ENCODE measurements around the gene WWC2. TPM values are rescaled to one million over a fixed set of nuclear protein-coding genes. Genes with fewer than 3 reads are reported as not detected.
A peak's percentile ranks its signal among the peaks of the same experiment; 100 is the strongest.

The WWC2 gene
- total RNA-seq, 1 experiment from 2014 or later, result 80.3 TPM

- no TSS peak for BruUV-seq (replicated peaks)
- intact Hi-C loops (cut with micrococcal nuclease; ENCODE audit: unreplicated experiment) (no loop called here), in situ Hi-C loops (cut with HindIII; ENCODE audit: low pct_unique_long_range_greater_than_20kb, low sequenced_read_pairs) (no loop called here)
- Histone ChIP-seq H3K9me3 (ENCODE audit: control insufficient read depth, insufficient read depth, low read depth, low read length) (no peaks in the 10 kb centered on the region), H3K4me1 (ENCODE audit: control insufficient read depth, insufficient read depth, low read length) (peaks cover 49% of the 10 kb centered on the region), H3K36me3 (ENCODE audit: control insufficient read depth, insufficient read depth, low read length) (no peaks in the 10 kb centered on the region), H3K4me3 (ENCODE audit: low read depth in 2 of 2, low read length in 2 of 2) (no peak overlapping the region), H3K27me3 (ENCODE audit: control insufficient read depth, insufficient read depth, low read length) (no peaks in the 10 kb centered on the region), H3K27ac (ENCODE audit: low read length) (no peak overlapping the region; the same call in 1 of the 2 replicates)
- no peak for DNase-seq (ENCODE audit: low read depth, low spot score)
- no peak for ATAC-seq
- TF ChIP-seq CTCF (IDR thresholded peaks at IDR 0.05), result no peak
- no peak for TF ChIP-seq POLR2AphosphoS5 (IDR thresholded peaks at IDR 0.05; ENCODE audit: low read depth, low read length)
- no peak for TF ChIP-seq SIN3A (IDR thresholded peaks at IDR 0.05; ENCODE audit: borderline replicate concordance, insufficient read depth, low read depth, low read length)
- no peak for TF ChIP-seq REST (IDR thresholded peaks at IDR 0.05; ENCODE audit: insufficient read depth in 1 of 2, low read depth in 2 of 2, low read length in 1 of 2)
- TF ChIP-seq TCF7L2 (IDR thresholded peaks at IDR 0.05; ENCODE audit: low read depth, low read length), result no peak
- CTCF ChIA-PET, result no interaction called here
- POLR2A ChIA-PET, result no interaction called here
Measured at GRCh38 chr4:183170894-183171293, 71.8 kb downstream of the WWC2 start.

GRCh38 chr4:183171484-183172267, 72.6 kb downstream of the WWC2 start:
- intact Hi-C loops (cut with micrococcal nuclease; ENCODE audit: unreplicated experiment), result no loop called here
- H3K27me3 ChIP-seq (ENCODE audit: control insufficient read depth, insufficient read depth, low read length), result no peaks in the 10 kb centered on the region
- H3K9me3 ChIP-seq (ENCODE audit: control insufficient read depth, insufficient read depth, low read depth, low read length), result no peaks in the 10 kb centered on the region
- H3K4me3 ChIP-seq (ENCODE audit: low read depth in 2 of 2, low read length in 2 of 2), result no peak overlapping the region
- H3K36me3 ChIP-seq (ENCODE audit: control insufficient read depth, insufficient read depth, low read length), result no peaks in the 10 kb centered on the region
- H3K4me1 ChIP-seq (ENCODE audit: control insufficient read depth, insufficient read depth, low read length), result peaks cover 49% of the 10 kb centered on the region
- in situ Hi-C loops (cut with HindIII; ENCODE audit: low pct_unique_long_range_greater_than_20kb, low sequenced_read_pairs), result no loop called here
- BruUV-seq (replicated peaks), result no TSS peak
- ATAC-seq (peak; percentile 44; the same call in 1 of the 2 replicates), DNase-seq (ENCODE audit: low read depth, low spot score) (no peak)
- TF ChIP-seq REST (IDR thresholded peaks at IDR 0.05; ENCODE audit: insufficient read depth in 1 of 2, low read depth in 2 of 2, low read length in 1 of 2), result no peak
- ChIA-PET POLR2A (no interaction called here), CTCF (no interaction called here)
- peak overlapping the region; percentile 63; the same call in 1 of the 2 replicates for H3K27ac ChIP-seq (ENCODE audit: low read length)
